Measurements from ENCODE around the gene SNAPC5. TPM values are rescaled to one million over a fixed set of nuclear protein-coding genes. Genes with fewer than 3 reads are reported as not detected.

SNAPC5 gene
- total RNA-seq, 1 donor from 2014 or later = 13.2 TPM

- no peak for DNase-seq (ENCODE audit: low read depth)
- H3K4me3 ChIP-seq (ENCODE audit: low read depth, low read length) = no peak overlapping the region
- TF ChIP-seq CTCF (conservative IDR thresholded peaks at IDR 0.05; ENCODE audit: low read depth, low read length) = no peak
These were observed 18.4 kb upstream of the SNAPC5 start for GRCh38 chr15:66515901-66516322.

- no peak for DNase-seq (ENCODE audit: low read depth)
- no peak overlapping the region for H3K4me3 ChIP-seq (ENCODE audit: low read depth, low read length)
- TF ChIP-seq CTCF (conservative IDR thresholded peaks at IDR 0.05; ENCODE audit: low read depth, low read length) = no peak
These were observed 17.0 kb upstream of the SNAPC5 start for GRCh38 chr15:66514586-66514985.

- TF ChIP-seq CTCF (conservative IDR thresholded peaks at IDR 0.05; ENCODE audit: low read depth, low read length) = no peak
- no peak overlapping the region for H3K4me3 ChIP-seq (ENCODE audit: low read depth, low read length)
- peak; percentile 19 for DNase-seq (ENCODE audit: low read depth)
These were observed 10.8 kb upstream of the SNAPC5 start for GRCh38 chr15:66508293-66508883.

- H3K4me3 ChIP-seq (ENCODE audit: low read depth, low read length) = peak overlapping the region; percentile 62
- DNase-seq (ENCODE audit: low read depth) = no peak
- TF ChIP-seq CTCF (conservative IDR thresholded peaks at IDR 0.05; ENCODE audit: low read depth, low read length) = no peak
These were observed 8.3 kb upstream of the SNAPC5 start for GRCh38 chr15:66505818-66506217.

GRCh38 chr15:66505430-66505811, 7.9 kb upstream of the SNAPC5 start:
- no peak for TF ChIP-seq CTCF (conservative IDR thresholded peaks at IDR 0.05; ENCODE audit: low read depth, low read length)
- peak overlapping the region; percentile 62 for H3K4me3 ChIP-seq (ENCODE audit: low read depth, low read length)
- peak; percentile 23 for DNase-seq (ENCODE audit: low read depth)

- TF ChIP-seq CTCF (conservative IDR thresholded peaks at IDR 0.05; ENCODE audit: low read depth, low read length) = no peak
- DNase-seq (ENCODE audit: low read depth) = peak; percentile 83
- peak within 1 kb of the TSS; percentile 62 for H3K4me3 ChIP-seq (ENCODE audit: low read depth, low read length)
These were observed 7.2 kb upstream of the SNAPC5 start, which contains the start of the genes RPL4 and ZWILCH for GRCh38 chr15:66504563-66505429. TSS of gene RPL4 (minus strand) at chr15:66504855. CDS start at chr15:66504790, 65 bp downstream. TSS of gene ZWILCH (plus strand) at chr15:66505326. CDS start at chr15:66505339, 13 bp downstream.

Measured in epithelial cell of proximal tubule (primary cell).